Right kidney (tissue), 9 donors: Measurements from ENCODE around the gene SPINK13.
"Not testable (repeated sequence)": the region's sequence is repeated elsewhere in the genome, so short reads cannot be mapped to it uniquely, and the experiment has no call there.

Experiments
- DNase-seq: peaks from one replicate; pipeline ENCODE4 v3.0.0-alpha.2; 2016
- long read RNA-seq, 8 donors: transcript quantifications; one replicate each; lab custom pipeline, GENCODE V29; 2026

SPINK13 gene, protein sequence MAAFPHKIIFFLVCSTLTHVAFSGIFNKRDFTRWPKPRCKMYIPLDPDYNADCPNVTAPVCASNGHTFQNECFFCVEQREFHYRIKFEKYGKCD
- long read RNA-seq, donor 1: 0 reads
- long read RNA-seq, donor 2: 0 reads
- long read RNA-seq, donor 3: 0 reads
- long read RNA-seq, donor 4: 0 reads
- long read RNA-seq, donor 5: 0 reads
- long read RNA-seq, donor 6: 0 reads
- long read RNA-seq, donor 7: 0 reads
- long read RNA-seq, donor 8: 0 reads

- DNase-seq: no peak
These were observed at the start of gene SPINK13 for GRCh38 chr5:148268566-148268965. Gene SPINK13, plus strand, starts transcription at chr5:148268794. Its CDS starts 1,279 bp downstream, at chr5:148270073.

GRCh38 chr5:148221508-148221907 lies 47.1 kb upstream of the SPINK13 start:
- no peak for DNase-seq

- DNase-seq: no peak
These were observed 44.4 kb upstream of the SPINK13 start for GRCh38 chr5:148224117-148224742.

DNA sequence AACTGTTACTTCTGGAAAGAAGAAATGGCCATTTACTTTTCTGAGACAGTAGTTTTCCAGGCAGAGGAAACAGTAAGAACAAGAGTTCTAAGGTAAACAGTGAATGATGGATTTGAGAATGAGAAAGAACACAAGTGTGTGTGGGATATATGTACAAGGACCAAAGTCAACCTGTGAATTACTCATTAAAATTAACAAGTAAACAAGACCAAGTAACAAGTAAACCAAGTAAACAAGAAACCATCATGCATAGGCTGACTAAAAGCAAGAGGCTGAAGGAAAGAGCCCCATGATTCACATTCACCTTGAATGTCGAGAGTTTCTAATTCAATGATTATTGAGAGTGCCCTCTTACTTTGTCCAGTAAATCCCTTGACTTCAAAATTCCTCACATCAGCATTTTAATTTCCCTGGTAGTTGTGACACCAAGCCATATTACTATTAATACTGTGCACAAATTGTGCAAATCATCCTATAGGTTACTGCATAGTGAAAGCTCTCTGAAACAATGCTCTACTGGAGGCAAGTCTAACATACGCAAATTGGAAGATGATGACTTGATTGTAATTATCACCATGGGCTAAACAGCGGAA lies 40.1 kb upstream of the SPINK13 start:
- DNase-seq: no peak

DNA sequence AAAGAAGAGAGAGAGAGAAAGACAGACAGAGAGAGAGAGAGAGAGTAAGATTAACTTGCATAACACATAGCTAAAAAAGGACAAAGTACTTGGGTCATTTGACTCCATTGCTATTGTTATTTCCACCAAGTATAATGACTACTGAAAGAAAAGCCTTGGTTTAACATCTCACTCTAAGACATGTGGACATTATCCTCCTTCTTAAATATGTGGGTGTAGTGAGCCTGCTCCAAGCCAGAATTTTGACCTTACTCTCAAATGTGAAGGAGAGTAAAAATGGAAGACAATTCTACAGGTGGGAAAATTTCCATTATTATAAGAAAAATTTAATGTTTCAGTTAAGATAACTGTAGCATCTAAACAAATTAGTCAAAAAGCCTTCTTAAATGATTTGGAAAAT lies 38.8 kb upstream of the SPINK13 start:
- no peak for DNase-seq

- DNase-seq: no peak
These were observed 38.4 kb upstream of the SPINK13 start for GRCh38 chr5:148230240-148230639.

DNA sequence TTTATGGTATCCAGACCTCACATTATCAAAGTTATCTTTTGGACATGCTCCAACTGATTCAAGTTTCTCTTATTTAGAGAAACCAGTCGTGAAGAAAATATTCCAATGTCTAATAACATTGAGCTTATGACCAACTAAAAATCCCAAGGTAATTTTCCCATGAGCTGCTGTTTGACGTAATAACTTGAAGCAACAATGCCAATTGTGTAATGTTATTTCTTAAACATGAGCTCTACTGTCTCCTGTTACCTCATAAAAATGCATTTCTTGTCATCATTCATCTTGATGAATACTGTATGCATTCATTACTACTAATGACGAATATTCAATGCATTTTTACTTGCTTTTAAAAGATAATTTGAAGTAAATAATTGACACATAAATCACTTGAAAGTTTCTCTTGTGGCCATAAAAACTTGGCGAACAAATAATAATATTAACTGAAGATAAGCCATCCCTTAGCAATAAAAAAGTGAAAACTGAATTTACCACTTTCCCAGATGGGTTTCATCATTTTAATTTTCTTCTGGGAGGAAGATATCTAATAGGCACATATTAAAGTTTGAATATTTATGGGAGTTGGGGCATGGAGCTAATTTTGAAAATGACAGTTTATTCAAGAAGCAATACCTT lies 30.7 kb upstream of the SPINK13 start:
- no peak for DNase-seq

GRCh38 chr5:148238418-148238794 lies 30.2 kb upstream of the SPINK13 start, which contains the start of gene MARCOL:
Gene MARCOL, plus strand, starts transcription at chr5:148238525. Its CDS starts 73 bp downstream, at chr5:148238598.
- no peak for DNase-seq

- DNase-seq: no peak
These were observed 19.7 kb upstream of the SPINK13 start for GRCh38 chr5:148248894-148249293.

DNA sequence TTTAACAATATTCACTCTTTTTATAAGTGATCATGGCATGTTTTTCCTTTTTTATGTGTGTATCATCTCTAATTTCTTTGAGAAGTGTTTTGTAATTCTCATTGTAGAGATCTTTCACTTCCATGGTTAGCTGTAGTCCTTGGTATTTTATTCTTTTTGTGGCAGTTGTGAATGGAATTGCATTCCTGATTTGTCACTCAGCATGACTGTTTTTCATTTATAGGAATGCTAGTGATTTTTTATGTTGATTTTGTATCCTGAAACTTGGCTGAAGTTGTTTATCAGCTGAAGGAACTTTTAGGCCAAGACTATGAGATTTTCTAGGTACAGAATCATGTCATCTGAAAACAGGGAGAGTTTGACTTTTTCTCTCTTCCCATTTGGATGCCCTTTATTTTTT lies 13.1 kb upstream of the SPINK13 start:
- no peak for DNase-seq

- no peak for DNase-seq
These were observed 9.3 kb upstream of the SPINK13 start for GRCh38 chr5:148259288-148259687.

GRCh38 chr5:148261221-148261620 lies 7.4 kb upstream of the SPINK13 start:
- DNase-seq: no peak

- no peak for DNase-seq
These were observed 632 bp upstream of the SPINK13 start for GRCh38 chr5:148267962-148268361.

DNA sequence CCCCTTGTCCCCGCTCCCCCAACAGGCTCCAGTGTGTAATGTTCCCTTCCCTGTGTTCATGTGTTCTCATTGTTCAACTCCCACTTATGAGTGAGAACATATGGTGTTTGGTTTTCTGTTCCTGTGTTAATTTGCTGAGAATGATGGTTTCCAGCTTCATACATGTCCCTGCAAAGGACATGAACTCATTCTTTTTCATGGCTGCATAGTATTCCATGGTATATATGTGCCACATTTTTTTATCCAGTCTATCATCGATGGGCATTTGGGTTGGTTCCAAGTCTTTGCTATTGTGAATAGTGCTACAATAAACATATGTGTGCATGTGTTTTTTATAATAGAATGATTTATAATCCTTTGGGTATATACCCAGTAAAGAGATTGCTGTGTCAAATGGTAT lies 6.5 kb downstream of the SPINK13 start:
- not testable (repeated sequence) for DNase-seq

DNA sequence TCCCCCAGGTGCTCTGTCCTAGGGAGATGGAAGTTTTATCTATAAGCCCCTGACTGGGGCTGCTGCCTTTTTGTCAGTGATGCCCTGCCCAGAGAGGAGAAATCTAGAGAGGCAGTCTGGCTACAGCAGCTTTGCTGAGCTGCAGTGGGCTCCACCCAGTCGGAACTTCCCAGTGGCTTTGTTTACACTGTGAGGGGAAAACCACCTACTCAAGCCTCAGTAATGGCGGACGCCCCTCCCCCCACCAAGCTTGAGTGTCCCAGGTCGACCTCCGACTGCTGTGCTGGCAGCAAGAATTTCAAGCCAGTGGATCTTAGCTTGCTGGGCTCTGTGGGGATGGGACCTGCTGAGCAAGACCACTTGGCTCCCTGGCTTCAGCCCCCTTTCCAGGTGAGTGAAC lies 12.3 kb downstream of the SPINK13 start:
- not testable (repeated sequence) for DNase-seq

DNA sequence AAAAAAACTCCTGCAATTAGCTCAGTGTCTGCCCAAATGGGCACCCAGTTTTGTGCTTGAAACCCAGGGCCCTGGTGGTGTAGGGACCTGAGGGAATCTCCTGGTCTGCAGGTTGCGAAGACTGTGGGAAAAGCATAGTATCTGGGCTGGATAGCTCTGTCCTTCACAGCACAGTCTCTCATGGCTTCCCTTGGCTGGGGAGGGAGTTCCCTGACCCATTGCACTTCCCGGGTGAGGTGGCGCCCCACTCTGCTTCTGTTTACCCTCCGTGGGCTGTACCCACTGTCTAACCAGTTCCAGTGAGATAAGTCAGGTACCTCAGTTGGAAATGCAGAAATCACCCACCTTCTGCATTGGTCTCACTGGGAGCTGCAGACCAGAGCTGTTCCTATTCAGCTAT lies 12.7 kb downstream of the SPINK13 start:
- not testable (repeated sequence) for DNase-seq

DNA sequence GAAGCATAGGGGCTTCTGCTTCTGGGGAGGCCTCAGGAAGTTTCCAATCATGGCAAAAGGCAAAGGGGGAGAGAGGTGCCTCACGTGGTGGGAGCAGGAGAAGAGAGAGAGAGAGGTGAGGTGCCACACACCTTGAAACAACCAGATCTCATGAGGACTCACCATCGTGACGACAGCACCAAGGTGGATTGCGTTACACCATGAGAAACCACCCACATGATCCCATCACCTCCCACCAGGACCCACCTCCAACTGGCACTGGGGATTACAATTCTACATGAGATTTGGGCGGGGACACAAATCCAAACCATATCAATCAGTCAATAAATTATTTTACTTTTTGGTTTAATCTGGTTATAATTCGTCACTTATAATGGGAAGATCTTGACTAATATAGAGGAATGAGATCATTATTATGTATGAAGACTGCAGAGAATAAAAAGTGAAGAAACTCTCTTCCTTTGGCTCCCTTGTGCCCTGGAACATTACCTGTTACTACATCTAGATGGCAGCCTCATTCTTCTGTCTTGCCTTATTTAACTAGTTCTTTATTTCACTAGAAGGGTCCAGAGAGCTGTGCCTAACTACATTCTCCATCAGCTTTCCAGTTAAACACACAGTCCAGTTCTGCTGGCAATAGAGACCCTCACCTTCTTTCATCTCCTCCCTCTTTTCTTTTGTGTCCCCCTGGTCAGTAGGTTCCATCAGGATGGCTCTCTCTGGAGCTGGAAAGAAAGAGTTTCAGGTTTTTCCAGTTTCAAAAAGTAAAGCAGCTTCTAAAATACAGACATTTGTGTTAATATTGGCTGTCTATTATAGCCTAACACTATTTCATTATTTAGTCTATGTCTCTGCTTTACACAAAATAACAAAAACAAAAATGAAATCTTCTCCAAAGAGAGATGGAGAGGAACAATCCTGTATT lies 21.9 kb downstream of the SPINK13 start:
- DNase-seq: no peak

DNA sequence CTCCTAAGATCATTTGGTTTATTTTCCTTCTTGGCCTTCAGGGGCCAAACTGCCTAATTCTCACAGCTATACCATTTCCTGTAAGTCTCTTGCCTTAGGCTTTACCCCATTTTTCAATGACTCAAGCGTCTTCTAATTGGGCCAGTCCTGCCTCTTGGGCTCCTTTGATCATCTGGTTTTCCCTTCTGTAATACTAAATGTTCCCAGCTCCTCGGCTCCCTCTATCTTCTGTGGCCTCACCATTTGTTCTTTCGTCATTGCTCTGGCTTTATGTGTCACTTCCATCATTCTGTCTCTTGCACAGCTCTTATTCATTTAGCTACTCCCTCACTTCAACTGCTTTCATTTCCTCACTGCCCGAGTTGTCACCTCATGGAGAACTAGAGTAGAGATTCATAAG lies 29.1 kb downstream of the SPINK13 start:
- DNase-seq: no peak

GRCh38 chr5:148306446-148306845 lies 37.9 kb downstream of the SPINK13 start:
- no peak for DNase-seq

GRCh38 chr5:148309019-148309418 lies 40.4 kb downstream of the SPINK13 start:
- DNase-seq: no peak

DNA sequence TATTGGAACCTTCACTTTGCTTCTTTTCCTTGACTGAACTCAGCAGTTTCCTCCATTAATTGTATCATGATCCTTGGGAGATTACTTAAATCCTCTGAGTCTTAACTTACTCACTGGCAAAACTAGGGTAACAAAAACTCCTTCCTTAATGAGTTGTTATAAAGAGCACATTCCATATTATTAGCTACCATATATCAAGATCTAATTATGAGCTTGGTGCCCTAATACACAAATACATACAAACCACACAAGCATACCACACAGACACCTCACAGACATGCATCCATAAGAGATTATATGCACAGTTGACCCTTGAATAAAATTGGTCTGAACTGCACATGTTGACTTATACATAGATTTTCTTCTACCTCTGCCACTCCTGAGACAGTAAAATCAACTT lies 41.2 kb downstream of the SPINK13 start:
- no peak for DNase-seq

DNA sequence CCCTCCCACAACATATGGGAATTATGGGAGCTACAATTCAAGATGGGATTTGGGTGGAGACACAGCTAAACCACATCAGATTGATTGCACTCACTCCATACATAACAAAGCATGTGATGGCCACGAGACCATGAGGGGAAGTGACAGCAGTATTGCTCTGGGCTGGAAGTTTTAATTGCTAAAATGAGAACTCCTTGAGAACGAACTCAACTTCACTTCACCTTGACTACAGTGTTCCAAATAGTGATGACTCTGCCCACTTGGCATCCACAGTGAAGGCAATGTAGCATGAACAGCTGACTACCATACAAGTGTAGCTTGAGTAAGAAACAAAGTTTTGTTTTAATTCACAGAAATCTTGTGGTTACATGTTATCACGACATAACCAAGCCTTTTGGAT lies 42.9 kb downstream of the SPINK13 start:
- DNase-seq: no peak
